ENCODE results near the gene RPL38. TPM values are rescaled to one million over a fixed set of nuclear protein-coding genes. Genes with fewer than 3 reads are reported as not detected.

The RPL38 gene
- total RNA-seq, 1 donor from 2014 or later: 271 TPM

GRCh38 chr17:74223901-74224300 lies 20.4 kb downstream of the RPL38 start:
- no peak for ATAC-seq
- DNase-seq (ENCODE audit: low spot score): no peak

DNA sequence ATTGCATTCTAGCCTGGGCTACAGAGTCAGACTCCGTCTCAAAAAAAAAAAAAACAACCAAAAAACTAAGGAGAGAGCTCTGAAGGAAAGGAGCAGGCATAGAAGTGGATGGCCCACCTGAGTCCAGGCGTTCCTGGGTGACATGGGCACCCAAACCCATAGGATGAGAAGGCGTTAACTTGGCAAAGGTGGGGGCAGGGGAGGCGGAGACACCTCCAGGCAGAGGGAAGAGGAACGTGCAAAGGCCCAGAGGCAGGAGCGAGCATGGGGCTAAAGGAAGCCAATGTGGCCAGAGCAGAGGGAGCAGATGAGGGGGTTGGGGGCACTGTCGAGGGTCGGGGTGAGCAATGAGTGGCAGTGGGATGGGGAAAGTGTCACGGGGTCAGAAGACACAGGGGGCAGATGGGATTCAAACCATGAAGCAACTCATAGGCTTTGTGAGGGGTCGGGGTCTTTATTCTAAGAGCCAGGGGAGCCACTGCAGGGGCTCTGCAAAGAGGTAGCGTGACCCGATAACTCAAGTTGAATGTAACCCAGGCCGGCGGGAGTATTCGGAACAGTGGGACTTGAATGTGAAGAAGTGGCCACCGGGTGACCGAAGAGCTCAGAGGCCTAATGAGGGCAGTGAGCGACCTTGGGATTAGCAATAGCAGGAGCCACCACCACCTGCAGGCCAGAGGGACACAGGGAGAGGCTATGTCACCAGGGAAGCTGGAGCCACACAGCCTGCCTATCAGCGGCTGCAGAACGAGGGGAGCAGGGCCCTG lies 21.7 kb downstream of the RPL38 start:
- ATAC-seq: no peak
- DNase-seq (ENCODE audit: low spot score): no peak

GRCh38 chr17:74226252-74226651 lies 22.8 kb downstream of the RPL38 start:
- ATAC-seq: no peak
- DNase-seq (ENCODE audit: low spot score): no peak

GRCh38 chr17:74227271-74228080 lies 24.0 kb downstream of the RPL38 start:
- ATAC-seq (no peak), DNase-seq (ENCODE audit: low spot score) (no peak)

DNA sequence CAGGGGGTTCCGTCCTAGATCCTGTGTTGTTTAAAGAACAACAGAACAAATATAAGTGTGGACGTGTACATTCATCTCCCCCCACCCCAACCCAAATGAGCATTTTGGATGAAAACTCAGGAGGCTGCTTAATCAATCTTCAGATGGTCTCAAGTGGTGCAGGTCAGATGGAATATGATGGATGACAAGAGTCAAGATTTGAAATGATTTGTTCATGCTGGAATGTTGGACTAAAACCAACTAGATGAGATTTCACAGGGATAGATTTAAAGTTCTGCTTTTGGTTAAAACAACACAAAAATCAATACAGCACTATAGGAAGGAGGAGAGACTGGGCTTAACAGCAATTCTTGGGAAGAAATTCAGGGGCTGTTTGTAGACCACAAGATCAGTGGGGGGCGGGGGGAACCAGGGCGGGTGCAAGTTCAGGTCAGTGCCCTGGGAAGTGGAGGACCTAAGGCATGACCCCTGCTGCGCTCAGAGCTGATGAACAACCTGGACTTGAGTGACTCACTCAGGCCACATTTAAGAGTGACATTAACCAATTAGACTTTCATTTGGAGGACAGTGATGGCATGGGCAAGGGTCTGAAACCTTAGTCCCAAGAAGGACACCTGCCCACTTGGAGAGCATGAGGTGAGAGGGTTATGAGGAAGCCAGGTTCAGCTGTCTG lies 25.0 kb downstream of the RPL38 start:
- DNase-seq (ENCODE audit: low spot score) (no peak), ATAC-seq (no peak)

DNA sequence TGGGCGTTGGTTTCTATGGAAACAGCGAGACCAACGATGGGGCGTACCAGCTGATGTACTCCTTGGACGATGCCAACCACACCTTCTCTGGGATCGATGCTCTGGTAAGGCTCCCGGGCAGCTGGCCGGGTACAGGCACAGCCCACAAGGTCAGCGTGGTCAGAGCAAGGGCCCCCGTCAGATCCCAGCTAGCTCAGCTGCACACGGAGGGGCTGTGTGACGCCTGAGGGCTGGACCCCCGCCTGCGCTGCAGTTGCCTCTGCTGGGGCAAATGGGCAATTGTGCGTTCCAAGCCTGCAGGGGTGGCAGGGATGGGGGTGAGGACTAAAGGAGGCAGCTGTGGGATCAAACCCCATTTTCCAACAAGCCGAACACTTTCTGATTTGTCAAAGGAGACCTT lies 27.4 kb downstream of the RPL38 start:
- DNase-seq (ENCODE audit: low spot score) (no peak), ATAC-seq (no peak)

- DNase-seq (ENCODE audit: low spot score) (no peak), ATAC-seq (no peak)
These were observed 28.7 kb downstream of the RPL38 start for GRCh38 chr17:74231928-74232907.

GRCh38 chr17:74233937-74234336 lies 30.5 kb downstream of the RPL38 start:
- DNase-seq (ENCODE audit: low spot score) (no peak), ATAC-seq (no peak)

GRCh38 chr17:74234486-74234885 lies 31.0 kb downstream of the RPL38 start:
- DNase-seq (ENCODE audit: low spot score): no peak
- ATAC-seq: no peak

- no peak for ATAC-seq
These were observed 31.6 kb downstream of the RPL38 start for GRCh38 chr17:74235040-74235581.

DNA sequence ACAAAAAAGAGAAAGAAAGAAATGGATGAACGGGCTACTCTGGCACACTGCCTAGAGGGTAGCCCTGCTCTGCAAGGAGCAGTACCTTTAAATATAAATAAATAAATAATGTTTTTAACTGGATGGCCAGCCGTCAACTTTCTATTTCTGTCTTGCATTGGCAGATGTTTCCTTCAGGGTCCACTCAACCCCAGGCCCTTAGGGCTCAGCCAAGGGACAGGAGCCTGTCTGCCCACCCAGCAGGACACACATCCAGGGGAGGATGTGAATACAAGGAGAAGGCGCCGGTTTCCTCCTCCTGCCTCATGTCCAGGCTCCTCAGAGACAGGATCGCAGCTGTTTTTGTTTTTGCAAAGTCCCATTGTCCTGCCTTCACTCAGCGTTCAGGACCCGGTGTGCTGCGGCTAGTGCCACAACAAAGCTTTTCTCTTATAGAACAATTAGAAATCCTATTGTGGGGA lies 32.5 kb downstream of the RPL38 start:
- DNase-seq (ENCODE audit: low spot score): no peak

More at GRCh38 chr17:74235040-74235581, 31.6 kb downstream of the RPL38 start:
- DNase-seq (ENCODE audit: low spot score): no peak

GRCh38 chr17:74237321-74237720 lies 33.8 kb downstream of the RPL38 start:
- ATAC-seq: no peak
- no peak for DNase-seq (ENCODE audit: low spot score)

More for the DNA sequence above, 32.5 kb downstream of the RPL38 start:
- ATAC-seq: no peak

- ATAC-seq (no peak), DNase-seq (ENCODE audit: low spot score) (no peak)
These were observed 35.7 kb downstream of the RPL38 start for GRCh38 chr17:74239172-74239571.

DNA sequence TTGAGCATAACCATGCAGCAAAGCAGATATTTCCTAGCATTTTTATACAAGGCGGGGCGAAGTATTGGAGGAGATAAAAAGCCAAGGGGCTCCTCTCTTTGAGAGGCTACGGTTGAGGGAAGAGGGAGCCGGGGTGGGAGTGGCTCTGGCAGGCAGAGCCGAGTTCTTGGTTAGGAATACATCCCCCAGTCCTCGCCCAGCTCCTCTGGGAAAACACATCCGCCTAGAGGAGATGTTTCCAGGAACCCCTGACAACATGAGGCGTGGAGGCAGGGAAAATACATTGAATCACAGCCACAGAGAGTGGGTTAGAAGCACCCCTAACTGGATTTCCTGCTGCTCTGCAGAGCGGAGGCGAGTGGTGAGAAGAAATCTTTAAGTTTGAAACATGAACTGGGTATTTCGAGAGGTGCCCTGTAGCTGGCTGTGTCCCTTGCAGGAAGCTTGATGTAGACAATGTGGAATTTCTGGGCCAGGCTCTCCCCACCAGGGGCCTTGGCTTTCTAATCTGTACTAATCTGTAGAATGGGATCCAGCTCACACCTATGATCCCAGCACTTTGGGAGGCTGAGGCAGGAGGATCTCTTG lies 37.2 kb downstream of the RPL38 start:
- DNase-seq (ENCODE audit: low spot score): no peak
- ATAC-seq: no peak

DNA sequence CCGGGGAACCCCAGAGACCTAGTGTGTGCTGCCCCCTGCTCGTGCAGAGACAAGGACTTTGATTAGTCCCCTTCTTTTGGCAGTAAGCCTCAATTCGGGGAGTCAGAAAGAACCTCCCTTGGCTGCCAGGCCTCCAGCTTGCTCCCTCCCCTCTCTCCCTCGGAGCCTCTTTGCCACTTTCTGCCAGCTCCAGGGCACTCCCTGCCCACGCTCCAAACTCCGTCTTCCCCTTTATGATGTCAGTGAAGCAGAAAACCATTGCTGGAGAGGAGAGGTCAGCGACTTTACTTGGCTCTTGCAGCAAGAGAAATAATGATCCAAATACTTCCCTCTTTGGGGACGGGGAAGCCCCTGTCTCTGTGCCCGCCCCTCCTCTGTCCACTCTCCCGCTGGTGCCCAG lies 38.0 kb downstream of the RPL38 start:
- DNase-seq (ENCODE audit: low spot score) (no peak), ATAC-seq (peak; percentile 29)

DNA sequence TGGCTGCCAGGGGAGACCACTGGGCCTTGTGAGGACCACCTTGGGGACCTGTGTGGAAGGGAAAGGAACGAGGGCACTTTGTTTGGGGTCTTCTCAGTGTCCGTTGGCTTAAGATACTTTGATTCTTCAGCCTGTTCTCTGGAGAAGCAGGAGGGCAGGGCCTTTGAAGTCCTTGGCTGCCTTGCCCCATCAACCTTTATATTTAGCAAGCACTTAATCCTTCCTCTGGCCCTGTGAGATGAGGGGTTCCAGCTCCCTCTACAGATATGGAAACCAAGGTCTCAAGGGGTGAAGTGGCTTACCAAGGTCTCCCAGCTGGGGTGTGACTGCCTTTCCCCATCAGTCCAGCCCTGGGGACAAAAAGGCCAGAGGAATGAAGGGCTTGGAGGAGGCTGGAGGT lies 38.4 kb downstream of the RPL38 start:
- no peak for ATAC-seq

GRCh38 chr17:74243013-74243755 lies 39.7 kb downstream of the RPL38 start:
- ATAC-seq: peak; percentile 63
- DNase-seq (ENCODE audit: low spot score): no peak

More for the DNA sequence above, 38.4 kb downstream of the RPL38 start:
- DNase-seq (ENCODE audit: low spot score): no peak

DNA sequence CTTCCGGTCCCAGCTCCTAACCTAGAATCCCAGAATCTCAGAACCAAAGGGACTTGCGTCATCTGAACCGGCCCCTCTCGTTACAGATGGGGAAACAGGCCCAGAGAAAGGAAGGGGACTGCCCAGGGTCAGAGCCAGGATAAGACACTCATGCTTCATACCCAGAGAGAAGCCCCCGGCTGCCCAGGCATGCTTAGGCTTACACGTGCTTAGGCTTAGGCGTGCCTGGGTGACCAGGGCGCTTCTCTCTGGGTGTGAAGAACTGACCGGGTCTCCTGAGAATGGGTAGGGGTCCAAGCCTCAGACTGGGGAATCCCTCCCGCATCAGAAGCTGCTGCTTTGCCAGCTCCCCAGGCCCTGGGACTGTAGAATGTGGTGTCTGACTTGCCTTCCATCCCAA lies 40.6 kb downstream of the RPL38 start:
- no peak for DNase-seq (ENCODE audit: low spot score)
- ATAC-seq: no peak

GRCh38 chr17:74244548-74244947 lies 41.1 kb downstream of the RPL38 start:
- no peak for ATAC-seq
- DNase-seq (ENCODE audit: low spot score): no peak

Data from left lobe of liver (tissue), 2 donors.